Breast epithelium (tissue), 4 donors: ENCODE results near the gene NCS1. TPM values are rescaled to one million over a fixed set of nuclear protein-coding genes. Genes with fewer than 3 reads are reported as not detected.
A peak's percentile ranks its signal among the peaks of the same experiment; 100 is the strongest.

Experiments used
- DNase-seq, 2 donors: peaks; one replicate each; pipeline ENCODE4 v3.0.0-alpha.2; 2019; ENCODE audit warnings: low spot score in 2 of 2
- H3K27ac ChIP-seq, 2 donors: fragments of 200-600 bp; sonication (generic) in 1 of 2; one replicate each; pipeline ENCODE4 v1.5.1; 2016 to 2019; ENCODE audit warnings: mild to moderate bottlenecking in 1 of 2
- H3K27me3 ChIP-seq, 2 donors: fragments of 200-600 bp; sonication (generic) in 1 of 2; one replicate each; pipeline versions ENCODE4 v1.5.1 to v1.6.0; 2017 to 2019; ENCODE audit warnings: control low read depth in 1 of 2, mild to moderate bottlenecking in 1 of 2
- H3K36me3 ChIP-seq: fragments of 200-600 bp; one replicate; pipeline ENCODE4 v1.5.1; 2019
- H3K4me1 ChIP-seq, 2 donors: fragments of 200-600 bp; sonication (generic); one replicate each; pipeline ENCODE4 v1.5.1; 2016 to 2019; ENCODE audit warnings: control low read depth in 1 of 2
- H3K4me3 ChIP-seq, 3 donors: fragments of 200-600 bp; sonication (generic); 1 replicate in 2 of 3; 2 replicates in 1 of 3; pipeline ENCODE4 v1.5.1; 2016 to 2019; ENCODE audit warnings: mild to moderate bottlenecking in 3 of 3, moderate library complexity in 2 of 3
- H3K9me3 ChIP-seq, 2 donors: fragments of 200-600 bp; sonication (generic) in 1 of 2; one replicate each; pipeline ENCODE4 v1.5.1; 2016 to 2019; ENCODE audit warnings: control low read depth in 1 of 2
- POLR2A ChIP-seq: fragments of 450-650 bp; IDR thresholded peaks from one replicate; pipeline ENCODE4 v1.6.1; 2016; ENCODE audit warnings: antibody characterized with exemption, mild to moderate bottlenecking, moderate library complexity
- POLR2AphosphoS5 ChIP-seq, 3 donors: sonication (generic); formaldehyde crosslinking; IDR thresholded peaks; one replicate each; pipeline ENCODE4 v1.6.1; 2017; ENCODE audit warnings: antibody characterized with exemption in 3 of 3
- intact Hi-C: fragments of 100-400 bp; cut with DNase I; formaldehyde crosslinking; loops from one replicate; pipeline ENCODE4 v1.15.1; 2023; ENCODE audit warnings: low total_unique reads
- total RNA-seq, 3 donors: library from RNA; depleted of rRNA; stranded (reverse); fragments of >200 nt; gene quantifications; one replicate each; pipeline ENCODE4 v1.1.0, GENCODE V29; 2016
- TF ChIP-seq, protein P1 (sequence below), 3 donors: fragments of 450-650 bp; IDR thresholded peaks; one replicate each; pipeline ENCODE4 v1.5.1; 2016 to 2017; ENCODE audit warnings: antibody characterized with exemption in 3 of 3, mild to moderate bottlenecking in 3 of 3, moderate library complexity in 3 of 3

Gene NCS1
- total RNA-seq, 3 donors from 2014 or later: 3.2 to 3.9 (median 3.4) TPM

DNA sequence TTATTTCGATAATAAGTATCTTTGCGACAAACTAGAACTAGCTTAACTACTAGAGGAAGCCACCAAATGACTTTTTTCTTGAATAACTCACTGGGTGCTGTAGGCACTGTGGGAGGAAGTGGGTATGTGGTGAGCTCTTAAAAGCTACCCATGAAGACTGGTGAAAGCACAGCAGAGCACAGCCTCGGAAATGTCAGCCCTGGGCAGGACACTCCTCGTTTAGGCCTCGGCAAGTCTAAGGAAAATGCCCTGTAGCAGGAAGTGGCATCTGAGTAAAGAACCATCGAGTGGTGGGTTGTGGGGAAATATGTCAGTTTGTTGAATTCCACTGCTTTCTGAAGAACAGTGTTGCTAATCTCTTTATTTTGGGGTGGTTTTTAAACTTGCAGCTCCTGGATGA lies 44.0 kb upstream of the NCS1 start:
- intact Hi-C loops: no loop called here
- H3K27me3 ChIP-seq: no peaks in the 10 kb centered on the region
- peaks cover 0 to 6% of the 10 kb centered on the region in 2 donors for H3K4me1 ChIP-seq
- H3K9me3 ChIP-seq: no peaks in the 10 kb centered on the region
- H3K4me3 ChIP-seq: no peak overlapping the region
- H3K27ac ChIP-seq: peak overlapping the region; percentile 36 to 61
- no peaks in the 10 kb centered on the region for H3K36me3 ChIP-seq
- no peak for DNase-seq
- TF ChIP-seq POLR2AphosphoS5 (IDR thresholded peaks at IDR 0.05) (no peak), POLR2A (no peak)
- TF ChIP-seq, protein P1, sequence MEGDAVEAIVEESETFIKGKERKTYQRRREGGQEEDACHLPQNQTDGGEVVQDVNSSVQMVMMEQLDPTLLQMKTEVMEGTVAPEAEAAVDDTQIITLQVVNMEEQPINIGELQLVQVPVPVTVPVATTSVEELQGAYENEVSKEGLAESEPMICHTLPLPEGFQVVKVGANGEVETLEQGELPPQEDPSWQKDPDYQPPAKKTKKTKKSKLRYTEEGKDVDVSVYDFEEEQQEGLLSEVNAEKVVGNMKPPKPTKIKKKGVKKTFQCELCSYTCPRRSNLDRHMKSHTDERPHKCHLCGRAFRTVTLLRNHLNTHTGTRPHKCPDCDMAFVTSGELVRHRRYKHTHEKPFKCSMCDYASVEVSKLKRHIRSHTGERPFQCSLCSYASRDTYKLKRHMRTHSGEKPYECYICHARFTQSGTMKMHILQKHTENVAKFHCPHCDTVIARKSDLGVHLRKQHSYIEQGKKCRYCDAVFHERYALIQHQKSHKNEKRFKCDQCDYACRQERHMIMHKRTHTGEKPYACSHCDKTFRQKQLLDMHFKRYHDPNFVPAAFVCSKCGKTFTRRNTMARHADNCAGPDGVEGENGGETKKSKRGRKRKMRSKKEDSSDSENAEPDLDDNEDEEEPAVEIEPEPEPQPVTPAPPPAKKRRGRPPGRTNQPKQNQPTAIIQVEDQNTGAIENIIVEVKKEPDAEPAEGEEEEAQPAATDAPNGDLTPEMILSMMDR (IDR thresholded peaks at IDR 0.05): no peak

DNA sequence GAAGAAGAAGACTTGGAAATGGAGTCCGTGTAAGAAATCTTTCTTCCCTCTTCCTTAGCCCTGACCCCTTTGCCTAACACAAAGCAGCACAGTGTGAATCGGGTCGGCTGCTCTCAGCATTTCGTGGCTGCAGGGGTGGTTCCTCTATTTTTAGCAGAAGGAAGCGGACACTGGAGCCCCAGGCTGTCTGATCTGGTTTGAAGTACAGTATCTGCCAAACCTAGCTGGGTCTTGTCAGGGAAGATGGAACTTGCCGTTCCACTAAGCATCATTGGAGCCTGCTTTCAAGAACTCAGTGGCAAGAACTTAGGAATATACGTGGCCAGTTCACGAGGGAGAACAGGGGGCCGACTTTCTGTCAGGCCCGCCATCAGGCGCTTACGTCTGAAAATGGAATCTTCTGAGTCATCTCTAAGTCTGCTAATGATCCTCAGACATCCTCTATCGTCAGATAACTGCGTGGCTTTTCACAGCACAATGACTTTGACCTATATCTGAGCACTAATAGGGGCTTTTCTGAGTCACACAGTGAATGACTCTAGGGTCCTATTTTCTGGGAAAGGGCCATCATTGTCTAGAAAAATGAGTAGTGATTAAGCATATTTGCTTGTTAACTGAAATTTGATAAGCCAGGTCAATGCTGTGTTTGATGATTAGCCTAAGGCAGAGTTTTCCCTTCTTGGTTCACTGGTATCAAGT lies 43.3 kb upstream of the NCS1 start:
- Histone ChIP-seq H3K4me3 (no peak overlapping the region), H3K9me3 (no peaks in the 10 kb centered on the region), H3K27me3 (no peaks in the 10 kb centered on the region), H3K4me1 (peaks cover 0 to 6% of the 10 kb centered on the region in 2 donors), H3K36me3 (no peaks in the 10 kb centered on the region), H3K27ac (peak overlapping the region; percentile 36 to 61)
- intact Hi-C loops: no loop called here
- no peak for TF ChIP-seq POLR2AphosphoS5 (IDR thresholded peaks at IDR 0.05)
- TF ChIP-seq POLR2A: no peak
- TF ChIP-seq, protein P1 (IDR thresholded peaks at IDR 0.05): no peak
- DNase-seq: peak in 1 of 2 donors; percentile 38

DNA sequence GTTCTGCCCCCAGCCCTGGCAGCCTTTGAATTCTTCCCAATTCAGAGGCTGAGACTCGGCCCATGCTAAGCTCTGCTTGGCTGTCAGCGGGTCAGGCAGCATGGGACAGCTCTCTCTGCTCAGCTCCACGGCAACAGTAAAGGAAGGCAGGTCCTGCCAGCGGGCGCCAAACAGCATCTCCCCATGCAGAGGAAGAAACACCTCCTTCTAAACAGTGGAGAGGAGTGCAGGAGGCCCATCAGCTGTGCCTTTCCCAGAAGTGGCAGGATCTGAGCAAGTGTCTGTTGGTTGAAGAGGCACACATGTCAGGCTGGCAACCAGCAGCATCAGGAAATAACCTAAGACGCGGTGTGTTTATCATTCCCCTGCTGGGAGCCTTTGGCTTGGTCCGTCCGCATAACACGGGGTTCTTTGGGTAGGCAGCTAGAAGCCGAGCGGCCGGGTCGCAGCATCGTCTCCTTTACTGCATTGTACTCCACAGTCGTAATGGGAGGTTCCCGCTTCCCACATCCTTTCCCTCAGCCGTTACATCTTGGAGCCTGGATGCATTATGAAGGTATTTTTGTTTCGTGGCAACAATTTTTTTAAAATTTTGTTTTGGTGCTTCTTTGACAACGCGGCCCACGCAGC lies 42.7 kb upstream of the NCS1 start:
- no peaks in the 10 kb centered on the region for H3K27me3 ChIP-seq
- TF ChIP-seq, protein P1 (IDR thresholded peaks at IDR 0.05): no peak
- TF ChIP-seq POLR2A (no peak), POLR2AphosphoS5 (IDR thresholded peaks at IDR 0.05) (no peak)
- no peaks in the 10 kb centered on the region for H3K36me3 ChIP-seq
- DNase-seq: no peak
- no peaks in the 10 kb centered on the region for H3K9me3 ChIP-seq
- H3K4me1 ChIP-seq: peaks cover 0 to 6% of the 10 kb centered on the region in 2 donors
- H3K4me3 ChIP-seq: no peak overlapping the region
- intact Hi-C loops: no loop called here
- peak overlapping the region; percentile 36 to 61 for H3K27ac ChIP-seq

DNA sequence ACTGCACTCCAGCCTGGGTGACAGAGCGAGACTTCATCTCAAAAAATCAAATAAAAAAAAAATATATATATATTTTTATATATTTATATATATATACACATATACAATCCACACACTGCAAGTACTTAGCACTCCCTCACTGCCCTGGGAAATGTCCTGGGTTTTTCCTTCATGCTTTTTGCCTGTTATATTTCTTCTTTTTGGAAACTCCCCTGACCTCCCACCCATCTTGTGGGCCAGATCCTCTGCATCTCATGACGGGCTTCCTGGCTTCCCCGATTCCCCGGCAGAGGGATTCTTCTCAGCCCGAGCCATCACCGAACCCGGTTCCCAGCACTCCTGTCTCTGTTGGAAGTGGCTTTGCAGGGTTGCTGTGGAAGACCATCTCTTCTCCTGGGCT lies 39.5 kb upstream of the NCS1 start:
- intact Hi-C loops: no loop called here
- TF ChIP-seq POLR2A (no peak), POLR2AphosphoS5 (IDR thresholded peaks at IDR 0.05) (no peak)
- TF ChIP-seq, protein P1 (IDR thresholded peaks at IDR 0.05): no peak
- DNase-seq: no peak
- no peaks in the 10 kb centered on the region for H3K27me3 ChIP-seq
- H3K4me3 ChIP-seq: no peak overlapping the region
- H3K36me3 ChIP-seq: no peaks in the 10 kb centered on the region
- H3K4me1 ChIP-seq: peaks cover 0 to 6% of the 10 kb centered on the region in 2 donors
- no peaks in the 10 kb centered on the region for H3K9me3 ChIP-seq
- no peak overlapping the region for H3K27ac ChIP-seq

DNA sequence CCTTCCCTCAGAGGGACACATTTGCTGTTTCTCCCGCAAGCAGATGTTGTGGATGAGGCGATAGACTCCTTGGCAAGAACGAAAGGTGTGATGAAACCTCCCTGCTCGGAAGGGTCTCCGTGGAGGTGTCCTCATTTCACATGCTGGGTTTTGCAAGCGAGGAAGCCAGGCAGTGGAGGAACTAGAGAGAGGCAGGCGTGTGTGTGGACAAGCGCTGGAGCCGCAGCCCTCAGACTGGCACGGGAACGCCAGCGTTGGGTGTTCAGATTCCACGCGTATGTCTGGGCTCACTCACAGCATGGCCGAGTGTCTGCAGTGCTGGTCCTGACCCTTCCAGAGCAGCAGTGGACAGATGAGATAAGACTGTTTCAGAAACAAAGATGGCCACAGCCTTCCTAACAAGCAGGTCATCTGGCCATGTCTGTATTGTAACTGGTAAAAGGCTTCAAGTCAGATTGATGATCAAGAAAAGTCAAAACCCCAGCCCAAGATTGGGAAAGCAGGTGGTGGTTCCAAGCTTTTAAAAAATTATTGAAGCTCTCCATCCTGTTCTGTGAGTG lies 35.0 kb upstream of the NCS1 start:
- H3K4me3 ChIP-seq: no peak overlapping the region
- no peaks in the 10 kb centered on the region for H3K9me3 ChIP-seq
- no peaks in the 10 kb centered on the region for H3K4me1 ChIP-seq
- DNase-seq: no peak
- H3K36me3 ChIP-seq: no peaks in the 10 kb centered on the region
- intact Hi-C loops: loop anchor here (5.0 kb wide), 1 partner anchor 680 kb away; no protein-coding TSS in a partner anchor
- no peak for TF ChIP-seq POLR2A
- TF ChIP-seq, protein P1 (IDR thresholded peaks at IDR 0.05): no peak
- no peak for TF ChIP-seq POLR2AphosphoS5 (IDR thresholded peaks at IDR 0.05)
- peak overlapping the region in 1 of 2 donors; percentile 45 for H3K27ac ChIP-seq
- no peaks in the 10 kb centered on the region for H3K27me3 ChIP-seq
